Adrenal gland (tissue), 12 donors: Measurements from ENCODE around the gene NR1I3. TPM values are rescaled to one million over a fixed set of nuclear protein-coding genes. Genes with fewer than 3 reads are reported as not detected.

Experiments
- DNase-seq, 7 donors: peaks; one replicate each; pipeline ENCODE4 v3.0.0-alpha.2; 2019 to 2020
- H3K27ac ChIP-seq, 5 donors: fragments of 200-600 bp; sonication (generic) in 4 of 5; 1 replicate in 3 of 5; 2 replicates in 2 of 5; pipeline versions ENCODE4 v1.5.1 to v1.8.0; 2016 to 2020; ENCODE audit warnings: mild to moderate bottlenecking in 1 of 5
- H3K27me3 ChIP-seq: fragments of 200-600 bp; 2 replicates; pipeline ENCODE4 v1.8.0; 2021
- H3K36me3 ChIP-seq, 2 donors: fragments of 200-600 bp; replicated peaks in 1 of 2; 1 replicate in 1 of 2; 2 replicates in 1 of 2; pipeline versions ENCODE4 v1.5.1 to v1.8.0; 2018 to 2022
- H3K4me1 ChIP-seq, 2 donors: fragments of 200-600 bp; replicated peaks in 1 of 2; 1 replicate in 1 of 2; 2 replicates in 1 of 2; pipeline versions ENCODE4 v1.5.1 to v1.8.0; 2018 to 2021
- H3K4me3 ChIP-seq, 4 donors: fragments of 200-600 bp; sonication (generic) in 3 of 4; one replicate each; pipeline ENCODE4 v1.5.1; 2016 to 2018
- H3K9me3 ChIP-seq, 3 donors: fragments of 200-600 bp; sonication (generic) in 1 of 3; replicated peaks in 1 of 3; 1 replicate in 2 of 3; 2 replicates in 1 of 3; pipeline versions ENCODE4 v1.5.1 to v1.8.0; 2016 to 2021
- CTCF ChIP-seq, 6 experiments: fragments of 450-650 bp in 4 of 6; fragments of 200-600 bp in 2 of 6; sonication (generic) in 1 of 6; IDR thresholded peaks; 1 replicate in 5 of 6; 2 replicates in 1 of 6; pipeline versions ENCODE4 v1.5.1 to v1.8.0; 2016 to 2021; ENCODE audit warnings: antibody characterized with exemption in 6 of 6, mild to moderate bottlenecking in 2 of 6, moderate library complexity in 1 of 6
- POLR2A ChIP-seq, 2 donors: fragments of 450-650 bp; IDR thresholded peaks; one replicate each; pipeline ENCODE4 v1.6.1; 2017; ENCODE audit warnings: antibody characterized with exemption in 2 of 2, mild to moderate bottlenecking in 2 of 2, moderate library complexity in 1 of 2
- WGBS, 4 donors: extraction: QIAGEN DNeasy Blood & Tissue Kit in 2 of 4; methylation state at CpG; one replicate each; pipeline versions ENCODE4 v1.1.5 to v1.1.7; 2013 to 2017; 5-methylcytosine and 5-hydroxymethylcytosine counted together
- intact Hi-C, 2 donors: fragments of 100-400 bp; cut with DNase I; formaldehyde crosslinking; loops; one replicate each; pipeline versions ENCODE4 v1.14.1 to v1.15.0; 2022 to 2023
- polyA plus RNA-seq, 3 donors: library from polyadenylated mRNA; stranded (reverse); fragments of 200-250 nt in 2 of 3; fragments of 350-450 nt in 1 of 3; fragmentation: Illumina TruSeq in 1 of 3; extraction: RNeasy Lipid Tissue Mini Kit (QIAGEN cat#74804) in 1 of 3; gene quantifications; one replicate each; pipeline ENCODE4 v1.2.3, GENCODE V29; 2013 to 2014
- total RNA-seq, 9 donors: library from RNA; depleted of rRNA in 4 of 9; stranded (reverse); fragments of >200 nt in 4 of 9; fragments of 120-200 nt in 1 of 9; fragmentation: NEBNext Ultra II Directional in 1 of 9; extraction: Animal tissue kit (Norgen Biotek cat#: 25700) in 1 of 9; gene quantifications; one replicate each; pipeline versions ENCODE4 v1.1.0 to v1.2.4, GENCODE V29; 2013 to 2023
- donor health status: healthy with polysubstance abuse.
- donor health status: Bipolar disorder and iron deficiency.
- donor health status: DM: yes; HTN: yes; CAD: no.
- donor health status: DM: no; HTN: no; CAD: no.
- donor health status: DM: no; HTN: no; CAD: no.
- donor health status: DM: yes; HTN: yes; CAD: no.

Gene NR1I3
- total and polyA plus RNA-seq, 12 donors = 0.16 to 0.50 TPM; not detected in 10

GRCh38 chr1:161242313-161242712 is 4.3 kb upstream of the NR1I3 start:
- 65 to 75% (median 70%) methylated on average over 2 of the region's 2 CpGs for WGBS, 4 donors
- Histone ChIP-seq H3K9me3 (no peaks in the 10 kb centered on the region), H3K4me1 (no peaks in the 10 kb centered on the region), H3K4me3 (no peak overlapping the region), H3K36me3 (no peaks in the 10 kb centered on the region), H3K27me3 (no peaks in the 10 kb centered on the region), H3K27ac (no peak overlapping the region)
- no peak for DNase-seq
- intact Hi-C loops = no loop called here
- TF ChIP-seq CTCF (IDR thresholded peaks at IDR 0.05) = no peak
- TF ChIP-seq POLR2A (IDR thresholded peaks at IDR 0.05) = no peak

GRCh38 chr1:161241682-161242081 is 3.7 kb upstream of the NR1I3 start:
- H3K4me1 ChIP-seq = no peaks in the 10 kb centered on the region
- no peaks in the 10 kb centered on the region for H3K36me3 ChIP-seq
- no peak overlapping the region for H3K27ac ChIP-seq
- intact Hi-C loops = no loop called here
- no peak for TF ChIP-seq POLR2A (IDR thresholded peaks at IDR 0.05)
- no peak for TF ChIP-seq CTCF (IDR thresholded peaks at IDR 0.05)
- no peaks in the 10 kb centered on the region for H3K27me3 ChIP-seq
- no peaks in the 10 kb centered on the region for H3K9me3 ChIP-seq
- WGBS, 4 donors = 75 to 88% (median 84%) methylated on average over 3 of the region's 3 CpGs
- no peak for DNase-seq
- H3K4me3 ChIP-seq = no peak overlapping the region

DNA sequence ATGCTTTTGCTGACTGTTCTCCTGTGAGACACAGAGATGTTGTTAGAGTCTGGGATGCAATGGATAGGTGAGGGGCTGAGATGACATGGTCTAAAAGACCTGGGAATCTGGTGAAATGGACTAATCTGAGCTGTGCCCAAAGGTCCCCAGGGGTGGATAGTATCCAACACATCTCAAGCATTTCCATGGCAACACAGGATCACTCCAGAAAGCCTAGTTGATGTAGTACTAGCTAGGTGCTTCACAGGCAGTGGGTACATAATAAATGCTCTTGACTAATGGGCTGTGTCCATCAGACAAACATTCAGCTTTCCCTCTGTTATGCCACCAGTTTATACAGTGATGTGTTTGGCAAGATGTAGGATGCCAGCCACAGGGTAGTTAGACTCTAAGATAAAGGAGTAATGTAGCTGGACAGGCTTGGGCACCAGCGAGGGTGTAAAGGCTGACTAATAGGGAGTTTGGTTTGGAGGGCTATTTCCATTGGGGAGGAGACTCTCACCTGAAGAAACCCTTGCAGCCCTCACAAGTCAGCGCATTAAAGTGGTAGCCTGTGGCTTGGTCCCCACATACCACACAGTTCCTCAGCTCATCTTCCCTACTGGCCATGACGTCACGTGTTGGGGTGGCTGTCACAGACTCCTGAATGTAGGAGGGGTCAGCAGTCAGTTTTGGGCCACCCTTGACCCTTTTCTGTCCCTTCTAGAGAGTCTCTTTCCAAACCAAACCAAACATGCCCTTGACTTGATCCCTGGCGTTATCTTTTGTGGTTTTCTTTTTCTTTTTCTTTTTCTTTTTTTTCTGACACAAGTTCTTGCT is 1.8 kb downstream of the NR1I3 start:
- intact Hi-C loops = no loop called here
- 62 to 77% (median 73%) methylated on average over 4 to 5 of the region's 5 CpGs for WGBS, 4 donors
- Histone ChIP-seq H3K4me3 (no peak overlapping the region), H3K4me1 (no peaks in the 10 kb centered on the region), H3K36me3 (no peaks in the 10 kb centered on the region), H3K27me3 (no peaks in the 10 kb centered on the region), H3K27ac (no peak overlapping the region), H3K9me3 (no peaks in the 10 kb centered on the region)
- TF ChIP-seq POLR2A (IDR thresholded peaks at IDR 0.05) (no peak), CTCF (IDR thresholded peaks at IDR 0.05) (no peak)
- no peak for DNase-seq

GRCh38 chr1:161233102-161233501 is 4.9 kb downstream of the NR1I3 start:
- intact Hi-C loops = no loop called here

More at GRCh38 chr1:161233102-161233501, 4.9 kb downstream of the NR1I3 start:
- Histone ChIP-seq H3K9me3 (no peaks in the 10 kb centered on the region), H3K36me3 (peaks cover 0 to 23% of the 10 kb centered on the region in 2 donors), H3K4me3 (no peak overlapping the region), H3K27ac (no peak overlapping the region), H3K27me3 (no peaks in the 10 kb centered on the region), H3K4me1 (no peaks in the 10 kb centered on the region)
- WGBS, 4 donors = 73 to 84% (median 80%) methylated on average over 5 to 9 of the region's 9 CpGs
- DNase-seq = no peak
- TF ChIP-seq CTCF (IDR thresholded peaks at IDR 0.05) = no peak
- no peak for TF ChIP-seq POLR2A (IDR thresholded peaks at IDR 0.05)
